Measurements from ENCODE around the gene SLC4A9.

The SLC4A9 gene, protein sequence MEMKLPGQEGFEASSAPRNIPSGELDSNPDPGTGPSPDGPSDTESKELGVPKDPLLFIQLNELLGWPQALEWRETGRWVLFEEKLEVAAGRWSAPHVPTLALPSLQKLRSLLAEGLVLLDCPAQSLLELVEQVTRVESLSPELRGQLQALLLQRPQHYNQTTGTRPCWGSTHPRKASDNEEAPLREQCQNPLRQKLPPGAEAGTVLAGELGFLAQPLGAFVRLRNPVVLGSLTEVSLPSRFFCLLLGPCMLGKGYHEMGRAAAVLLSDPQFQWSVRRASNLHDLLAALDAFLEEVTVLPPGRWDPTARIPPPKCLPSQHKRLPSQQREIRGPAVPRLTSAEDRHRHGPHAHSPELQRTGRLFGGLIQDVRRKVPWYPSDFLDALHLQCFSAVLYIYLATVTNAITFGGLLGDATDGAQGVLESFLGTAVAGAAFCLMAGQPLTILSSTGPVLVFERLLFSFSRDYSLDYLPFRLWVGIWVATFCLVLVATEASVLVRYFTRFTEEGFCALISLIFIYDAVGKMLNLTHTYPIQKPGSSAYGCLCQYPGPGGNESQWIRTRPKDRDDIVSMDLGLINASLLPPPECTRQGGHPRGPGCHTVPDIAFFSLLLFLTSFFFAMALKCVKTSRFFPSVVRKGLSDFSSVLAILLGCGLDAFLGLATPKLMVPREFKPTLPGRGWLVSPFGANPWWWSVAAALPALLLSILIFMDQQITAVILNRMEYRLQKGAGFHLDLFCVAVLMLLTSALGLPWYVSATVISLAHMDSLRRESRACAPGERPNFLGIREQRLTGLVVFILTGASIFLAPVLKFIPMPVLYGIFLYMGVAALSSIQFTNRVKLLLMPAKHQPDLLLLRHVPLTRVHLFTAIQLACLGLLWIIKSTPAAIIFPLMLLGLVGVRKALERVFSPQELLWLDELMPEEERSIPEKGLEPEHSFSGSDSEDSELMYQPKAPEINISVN

DNA sequence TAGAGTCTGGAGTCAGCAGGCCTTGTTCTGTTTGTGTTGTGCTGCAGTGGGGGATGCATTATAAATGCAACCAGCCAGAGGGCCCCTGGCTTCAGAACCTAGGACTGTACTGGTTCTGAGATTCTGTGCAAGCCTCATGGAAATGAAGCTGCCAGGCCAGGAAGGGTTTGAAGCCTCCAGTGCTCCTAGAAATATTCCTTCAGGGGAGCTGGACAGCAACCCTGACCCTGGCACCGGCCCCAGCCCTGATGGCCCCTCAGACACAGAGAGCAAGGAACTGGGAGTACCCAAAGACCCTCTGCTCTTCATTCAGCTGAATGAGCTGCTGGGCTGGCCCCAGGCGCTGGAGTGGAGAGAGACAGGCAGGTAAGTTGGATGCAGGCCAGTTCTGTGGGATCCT, at the start of gene SLC4A9:
TSS of gene SLC4A9 (plus strand) at position 94 of the 400 bp plus-strand sequence. CDS start at position 137, 43 bp downstream.
- no peak for DNase-seq (ENCODE audit: low read depth)

DNA sequence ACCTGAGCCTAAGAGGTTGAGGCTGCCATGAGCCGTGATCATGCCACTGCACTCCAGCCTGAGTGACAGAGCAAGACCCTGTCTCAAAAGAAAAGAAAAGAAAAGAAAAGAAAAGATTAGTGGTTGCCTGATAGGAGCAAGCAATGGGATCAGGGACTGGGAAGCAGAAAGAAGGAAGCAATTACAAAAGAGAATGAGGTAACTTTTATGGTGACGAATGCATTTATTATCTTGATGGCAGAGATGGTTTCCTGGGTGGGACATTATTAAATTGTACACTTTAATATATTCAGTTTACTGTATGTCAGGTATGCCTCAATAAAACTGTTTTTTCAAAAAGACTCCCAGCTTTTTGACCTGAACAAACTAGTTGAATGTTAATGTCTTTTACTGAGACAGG, 49.6 kb upstream of the SLC4A9 start:
- no peak for DNase-seq (ENCODE audit: low read depth)

DNA sequence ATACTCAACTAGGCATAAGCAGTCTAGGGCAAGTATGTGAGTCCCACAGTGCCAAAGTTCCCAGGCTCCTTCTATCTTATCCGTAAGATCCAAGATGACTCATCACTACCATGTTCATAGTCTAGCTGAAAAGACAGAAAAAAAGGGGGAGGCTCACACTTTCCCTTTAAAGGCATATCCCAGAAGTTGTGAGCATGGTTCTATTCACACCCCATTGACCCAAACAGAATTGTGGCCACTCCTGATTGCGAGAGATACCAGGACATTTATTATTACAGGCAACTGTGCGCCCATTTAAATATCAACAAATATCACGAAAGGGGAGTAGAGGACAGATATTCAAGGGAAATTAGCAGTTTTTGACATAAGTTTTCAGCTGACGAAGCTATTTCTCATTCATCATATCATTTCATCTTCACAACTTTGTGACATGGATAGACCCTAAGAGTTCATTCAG, 49.0 kb upstream of the SLC4A9 start:
- peak; percentile 37 for DNase-seq (ENCODE audit: low read depth)

DNA sequence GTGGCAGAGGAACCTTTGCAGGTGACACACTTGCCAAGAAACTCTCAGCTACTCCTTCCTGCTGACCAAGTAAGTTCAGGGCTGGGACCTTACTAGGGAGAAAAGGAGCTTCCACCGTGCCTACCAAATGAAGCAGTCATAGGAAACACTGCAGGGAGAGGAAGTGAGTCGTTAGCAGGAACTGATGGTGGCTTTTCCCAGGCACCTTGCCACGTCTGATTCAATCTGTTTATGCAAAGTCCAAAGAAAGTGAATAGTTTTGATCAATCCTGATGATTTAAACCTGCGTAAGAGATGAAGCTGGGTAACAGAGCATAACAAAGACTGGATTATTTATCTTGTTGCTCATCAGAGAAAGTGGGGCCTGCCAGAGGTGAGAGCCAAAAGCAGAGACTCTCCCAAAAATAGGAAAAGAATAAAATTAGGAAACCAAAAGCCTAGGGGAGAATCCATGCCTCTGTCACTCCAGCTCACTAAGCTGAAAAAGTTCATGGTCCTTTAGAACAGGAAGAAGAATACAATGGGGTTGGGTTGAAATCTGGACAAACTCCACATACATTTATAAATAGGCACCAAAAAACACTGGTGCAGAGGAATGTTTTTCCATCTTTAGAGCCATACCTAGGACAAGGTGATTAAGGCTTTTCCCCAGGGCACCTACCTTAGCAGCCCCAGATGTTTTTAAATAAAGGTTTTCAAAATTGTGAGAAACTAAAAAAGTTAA, 47.8 kb upstream of the SLC4A9 start:
- DNase-seq (ENCODE audit: low read depth) = peak; percentile 68

DNA sequence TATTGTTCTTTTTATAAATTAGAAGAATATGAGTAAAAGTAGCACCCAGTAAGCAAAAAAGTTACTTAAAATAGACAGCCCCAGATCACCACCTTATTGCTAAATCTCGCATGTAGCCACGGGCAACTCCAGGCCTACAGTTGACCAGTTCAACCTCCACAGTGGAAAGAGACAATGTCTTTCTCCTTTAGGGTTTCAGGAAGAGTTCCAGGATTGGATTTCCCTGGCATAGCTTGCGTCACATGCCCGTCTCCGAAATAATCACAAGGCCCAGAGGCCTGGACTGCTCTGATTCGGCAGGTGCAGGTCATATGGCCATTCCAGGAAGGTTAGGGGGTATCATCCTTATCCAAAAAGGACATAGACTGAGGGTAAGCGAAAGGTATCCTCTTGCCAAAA, 47.2 kb upstream of the SLC4A9 start:
- DNase-seq (ENCODE audit: low read depth) = no peak

DNA sequence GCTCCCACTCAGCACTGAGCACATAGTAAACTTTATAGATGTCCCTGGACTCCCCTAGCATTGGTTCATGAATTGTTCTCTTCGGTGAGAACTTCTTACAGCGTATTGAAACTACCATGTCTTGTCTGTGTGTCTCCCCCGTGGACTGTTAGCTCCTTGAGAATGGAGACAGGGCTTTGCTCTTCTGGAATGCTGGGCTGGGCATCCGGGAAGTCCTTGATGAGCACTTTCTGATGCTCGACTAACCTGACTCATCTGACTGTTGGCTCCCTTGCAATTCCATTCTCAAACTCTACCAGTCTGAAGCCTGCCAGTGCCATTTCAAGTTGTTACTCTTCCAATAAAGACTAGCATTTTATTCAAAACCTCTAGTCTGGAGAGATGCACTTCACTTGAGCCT, 42.1 kb upstream of the SLC4A9 start:
- no peak for DNase-seq (ENCODE audit: low read depth)

DNA sequence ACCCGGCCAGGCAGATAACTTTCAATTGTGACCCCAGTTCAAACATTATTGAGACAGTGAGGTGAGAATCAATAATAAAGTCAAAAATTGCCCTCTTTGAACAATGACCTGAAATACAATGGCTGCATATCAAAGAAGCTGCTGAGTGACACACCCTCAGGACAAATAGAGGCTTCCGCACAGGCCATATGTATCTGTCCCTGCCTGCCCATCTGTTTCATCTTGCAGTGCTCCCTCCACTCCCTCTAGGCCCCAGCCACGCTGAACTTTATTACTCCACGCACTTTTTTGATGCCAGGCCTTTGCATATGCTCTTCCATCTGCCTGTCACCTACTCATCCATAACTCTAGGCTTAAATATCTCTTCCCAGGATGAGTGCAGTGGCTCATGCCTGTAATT, 41.2 kb upstream of the SLC4A9 start:
- DNase-seq (ENCODE audit: low read depth) = no peak

- DNase-seq (ENCODE audit: low read depth) = no peak
Measured at GRCh38 chr5:140319833-140320232, 40.2 kb upstream of the SLC4A9 start.

- no peak for DNase-seq (ENCODE audit: low read depth)
Measured at GRCh38 chr5:140321796-140322195, 38.2 kb upstream of the SLC4A9 start.

GRCh38 chr5:140322751-140323731, 37.0 kb upstream of the SLC4A9 start:
- peak; percentile 74 for DNase-seq (ENCODE audit: low read depth)

- no peak for DNase-seq (ENCODE audit: low read depth)
Measured at GRCh38 chr5:140324041-140324600, 35.9 kb upstream of the SLC4A9 start.

DNA sequence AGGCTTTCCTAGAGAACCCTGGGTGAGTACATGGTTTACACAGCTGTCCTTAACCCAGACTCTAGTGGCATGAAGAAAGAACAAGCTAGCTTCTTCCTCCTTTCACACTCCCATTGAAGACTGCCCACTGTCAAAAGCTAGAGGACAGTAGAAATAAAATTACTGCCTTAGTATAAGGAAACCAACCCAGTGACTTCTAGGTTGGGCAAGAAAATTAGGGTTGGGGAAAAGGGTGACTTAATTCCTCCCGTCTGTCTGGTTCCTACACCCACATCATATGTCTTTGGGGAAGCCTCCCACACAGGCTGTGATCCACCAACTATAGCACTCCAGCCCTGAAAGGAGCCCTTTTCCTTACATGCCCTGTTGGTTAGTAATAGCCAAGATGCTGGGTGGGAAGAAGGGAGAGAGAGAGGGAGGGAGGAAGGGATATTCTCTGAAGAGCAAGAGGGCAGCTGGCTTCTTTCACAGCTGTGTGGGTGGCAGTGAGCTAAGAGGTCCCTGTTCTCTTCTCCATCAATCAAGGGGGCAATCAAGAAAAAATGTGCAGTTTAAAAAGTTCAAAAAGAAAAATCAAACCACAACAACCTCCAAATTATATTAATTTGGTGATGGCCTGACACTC, 35.3 kb upstream of the SLC4A9 start:
- no peak for DNase-seq (ENCODE audit: low read depth)

DNA sequence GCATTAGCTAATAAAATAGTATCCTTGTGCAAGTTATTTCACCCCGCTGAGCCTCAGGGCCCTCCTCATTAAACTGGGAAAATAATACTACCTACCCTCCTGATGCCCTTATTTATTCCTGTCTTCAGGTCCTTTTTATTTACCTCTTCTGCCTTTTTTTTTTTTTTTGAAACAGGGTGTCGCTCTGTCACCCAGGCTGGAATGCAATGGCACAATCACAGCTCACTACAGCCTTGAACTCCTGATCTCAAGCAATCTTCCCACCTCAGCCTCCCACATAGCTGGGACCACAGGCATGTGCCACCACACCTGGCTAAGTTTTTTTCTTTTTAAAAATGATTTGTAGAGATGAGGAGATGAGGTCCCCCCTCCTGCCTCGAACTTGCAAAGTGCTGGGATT, 34.5 kb upstream of the SLC4A9 start:
- no peak for DNase-seq (ENCODE audit: low read depth)

DNA sequence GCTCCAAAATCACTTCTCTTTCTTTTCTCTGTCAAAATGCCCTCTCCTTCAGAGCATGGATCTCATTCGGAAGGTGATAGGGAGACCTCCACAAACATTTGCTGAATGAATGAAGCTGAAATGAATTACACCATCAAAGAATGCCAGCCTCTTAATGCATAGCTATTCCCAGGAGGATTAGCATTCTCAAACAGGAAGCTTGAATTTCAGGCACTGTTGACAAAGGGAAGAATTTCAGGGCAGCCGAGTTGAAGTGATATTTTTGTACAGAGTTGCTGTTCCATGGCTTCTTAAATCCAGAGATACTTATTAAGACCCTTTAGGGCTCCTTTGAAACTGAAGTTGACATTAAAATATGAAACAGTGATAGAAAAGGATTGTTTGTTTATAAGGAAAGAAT, 32.4 kb upstream of the SLC4A9 start:
- peak; percentile 78 for DNase-seq (ENCODE audit: low read depth)

GRCh38 chr5:140328036-140328764, 31.8 kb upstream of the SLC4A9 start:
- no peak for DNase-seq (ENCODE audit: low read depth)

DNA sequence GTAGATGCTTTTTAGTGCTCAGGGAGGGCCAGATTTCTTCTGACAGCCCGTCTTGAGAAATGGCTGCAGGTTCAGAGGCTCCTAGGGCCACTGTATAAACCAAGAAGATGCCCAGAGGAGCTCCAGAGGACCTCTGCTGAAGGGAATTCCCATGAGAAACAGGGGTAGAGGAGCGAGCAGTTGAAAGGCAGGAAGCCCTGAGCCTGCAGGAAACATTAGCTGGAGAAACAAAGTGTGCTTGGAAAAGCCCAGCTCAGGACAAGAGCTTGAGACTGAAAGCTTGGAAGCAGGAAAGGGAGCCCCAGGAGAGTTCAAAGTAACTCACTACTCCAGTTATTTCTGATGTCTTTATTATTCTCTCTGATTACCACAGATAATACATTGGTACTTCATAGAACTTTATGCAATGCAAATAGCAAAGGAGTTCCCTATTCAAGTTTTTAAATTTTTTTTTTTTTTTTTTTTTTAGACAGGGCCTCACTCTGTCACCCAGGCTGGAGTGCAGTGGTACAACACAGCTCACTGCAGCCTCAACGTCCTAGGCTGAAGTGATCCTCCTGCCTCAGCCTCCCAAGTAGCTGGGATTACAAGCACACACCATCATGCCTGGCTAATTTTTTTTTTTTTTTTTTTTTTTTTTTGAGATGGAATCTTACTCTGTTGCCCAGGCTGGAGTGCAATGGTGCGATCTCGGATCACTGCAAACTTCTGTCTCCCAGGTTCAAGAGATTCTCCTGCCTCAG, 30.1 kb upstream of the SLC4A9 start:
- DNase-seq (ENCODE audit: low read depth) = no peak

DNA sequence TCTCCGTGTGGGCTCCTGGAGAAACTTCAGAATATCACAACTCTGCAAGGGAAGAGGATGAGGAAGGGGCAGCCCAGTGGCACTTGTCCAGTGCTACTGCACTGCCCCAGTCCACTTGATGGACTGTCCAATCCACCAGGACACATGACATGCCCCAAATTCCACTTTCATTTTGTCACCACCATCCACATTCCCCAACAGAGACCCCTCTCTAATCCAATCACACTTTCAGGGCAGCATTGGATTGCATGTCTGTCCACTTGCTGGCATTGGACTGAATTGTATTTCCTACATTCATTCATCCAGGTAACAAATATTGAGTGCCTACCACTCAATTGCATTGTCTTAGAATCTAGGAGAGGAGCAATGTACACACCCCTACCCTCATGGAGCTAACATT, 28.4 kb upstream of the SLC4A9 start:
- DNase-seq (ENCODE audit: low read depth) = no peak

DNA sequence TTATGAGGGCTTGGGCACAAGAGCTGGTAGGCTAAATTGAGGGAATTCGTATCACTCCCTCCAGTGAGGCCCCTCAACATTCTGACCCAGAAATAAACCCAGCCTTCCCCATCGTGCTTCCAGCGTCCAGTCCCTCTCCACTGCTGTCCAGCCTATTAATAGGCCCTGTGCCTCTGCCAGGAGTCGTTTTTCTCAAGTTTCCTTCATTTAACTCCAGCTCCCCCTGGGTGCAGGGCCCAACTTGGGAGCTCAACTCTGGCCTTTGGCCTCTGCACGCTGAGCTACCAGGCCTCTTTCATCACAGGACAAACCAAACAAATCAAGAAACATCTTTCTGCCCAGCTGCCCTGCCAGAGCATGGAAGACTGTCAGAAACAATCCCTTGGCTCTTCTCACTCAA, 23.6 kb upstream of the SLC4A9 start:
- DNase-seq (ENCODE audit: low read depth) = peak; percentile 60

DNA sequence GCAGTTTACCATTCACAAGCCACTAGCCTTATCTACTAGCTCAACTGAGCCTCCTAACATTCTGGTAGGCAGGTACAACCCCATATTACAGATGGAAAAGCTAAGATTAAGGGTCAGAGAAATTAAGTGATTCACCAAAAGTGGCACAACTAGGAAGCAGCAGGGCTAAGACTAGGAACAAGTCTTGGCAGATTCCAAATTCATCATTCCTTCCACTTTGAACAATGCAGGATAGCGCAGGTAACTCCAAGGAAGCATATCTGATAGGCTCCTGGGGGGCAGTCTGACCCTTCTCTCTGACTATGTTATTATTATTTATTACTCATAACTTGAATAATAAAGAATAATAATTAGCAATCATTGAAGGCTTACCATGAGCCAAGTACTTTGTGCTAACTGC, 22.1 kb upstream of the SLC4A9 start:
- no peak for DNase-seq (ENCODE audit: low read depth)
